SK-N-MC (cell line): ENCODE data around the gene FHIP1B.

Experiments used
- EZH2 ChIP-seq: fragments of 200-600 bp; sonication (generic); IDR thresholded peaks from one replicate; pipeline ENCODE4 v1.6.1; 2017; ENCODE audit warnings: antibody characterized with exemption
- FOXP2 ChIP-seq: optimal IDR thresholded peaks from 2 replicates; pipeline ENCODE3; 2011; ENCODE audit warnings: mild to moderate bottlenecking, moderate library complexity; ENCODE audit not compliant: insufficient read depth; ENCODE audit errors: extremely low read length, control extremely low read depth
- POLR2AphosphoS5 ChIP-seq: IDR thresholded peaks from 2 replicates; pipeline ENCODE4 v1.6.1; 2012; ENCODE audit warnings: mild to moderate bottlenecking, low read depth, low read length, borderline replicate concordance

- TF ChIP-seq EZH2 (no peak), POLR2AphosphoS5 (no peak), FOXP2 (no peak)
Observed at GRCh38 chr11:6199174-6199810, 35.1 kb downstream of the FHIP1B start, which contains the start of gene OR52W1.
